ENCODE measurements around the gene LIPC.

Gene LIPC

GRCh38 chr15:58476525-58477162, 44.9 kb downstream of the LIPC start:
- no peak for DNase-seq

- no peak for DNase-seq
These were observed 45.4 kb downstream of the LIPC start for GRCh38 chr15:58477170-58477569.

- DNase-seq = no peak
These were observed 46.2 kb downstream of the LIPC start for GRCh38 chr15:58478035-58478434.

DNA sequence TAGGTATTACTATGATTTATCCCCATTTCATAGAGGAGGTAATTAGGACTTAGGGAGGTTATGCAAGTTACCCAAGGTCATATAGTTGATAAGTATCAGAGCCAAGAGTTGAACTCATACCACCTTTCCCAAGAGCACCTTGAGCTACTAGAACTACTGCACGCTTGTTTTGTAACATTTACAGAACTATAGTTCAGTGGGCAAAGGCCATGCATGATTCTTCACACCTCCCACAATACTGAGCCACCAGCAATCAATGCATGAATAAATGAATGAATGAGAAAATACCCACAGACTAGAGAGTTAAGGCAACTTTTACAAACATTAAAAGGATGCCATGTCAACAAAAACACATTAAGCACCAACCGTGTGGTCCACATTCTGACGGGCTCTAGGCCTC, 46.8 kb downstream of the LIPC start:
- DNase-seq = no peak

DNA sequence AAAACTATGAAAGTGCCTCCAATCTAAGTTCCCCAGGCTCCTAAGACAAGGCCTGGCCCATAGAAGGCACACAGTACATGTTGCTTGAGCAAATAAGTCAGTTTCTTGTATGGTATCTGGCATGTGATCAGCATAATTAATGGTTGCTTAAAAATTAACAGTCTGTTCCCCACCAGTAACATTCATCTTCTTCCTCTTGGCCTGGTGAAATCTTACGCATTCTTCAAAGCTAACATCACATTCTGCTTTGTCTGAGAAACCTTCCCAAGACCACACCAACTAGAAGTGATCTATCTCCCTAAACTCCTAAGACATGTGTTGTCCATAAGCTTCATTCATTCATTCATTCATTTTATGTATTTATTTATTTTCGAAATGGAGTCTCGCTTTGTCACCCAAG, 48.1 kb downstream of the LIPC start:
- no peak for DNase-seq

- DNase-seq = no peak
These were observed 51.6 kb downstream of the LIPC start for GRCh38 chr15:58483376-58483775.

DNA sequence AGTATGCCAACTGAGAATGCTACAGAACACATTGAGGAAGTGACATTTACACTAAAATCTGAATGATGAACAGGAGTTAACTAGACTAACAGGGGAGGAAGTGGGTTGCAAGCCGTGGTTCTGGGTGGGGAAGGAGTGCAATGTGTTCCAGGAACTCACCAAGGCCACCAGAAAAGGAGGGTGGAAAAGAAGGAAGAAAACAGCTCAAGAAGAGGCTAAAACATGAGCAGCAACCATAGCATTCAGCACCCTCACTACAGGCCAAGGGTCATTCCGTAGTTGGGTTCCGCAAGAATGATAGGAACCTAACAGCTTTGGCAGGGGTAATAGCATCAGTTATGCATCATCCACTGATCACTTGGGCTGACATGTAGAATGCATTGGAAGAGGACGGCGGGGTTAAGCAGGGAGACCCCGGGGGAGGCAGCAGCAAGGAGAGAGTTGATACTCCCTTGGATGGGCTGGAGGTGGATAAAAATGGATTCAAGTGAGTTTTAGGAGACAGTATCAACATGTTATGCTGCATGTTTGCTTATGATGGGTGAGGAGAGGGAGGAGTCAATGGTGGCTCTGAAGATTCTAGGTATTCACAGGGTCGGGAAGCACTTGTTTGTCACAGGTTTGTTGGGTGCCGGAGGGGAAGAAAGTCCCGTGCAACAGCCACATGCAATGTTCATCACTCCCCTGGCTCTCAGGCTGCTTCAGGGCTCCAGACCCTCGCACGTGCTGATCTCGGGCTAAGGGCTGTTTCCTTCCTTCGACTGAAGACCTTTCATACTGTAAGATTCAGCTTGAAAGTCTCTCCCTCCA, 53.2 kb downstream of the LIPC start:
- DNase-seq = no peak

DNA sequence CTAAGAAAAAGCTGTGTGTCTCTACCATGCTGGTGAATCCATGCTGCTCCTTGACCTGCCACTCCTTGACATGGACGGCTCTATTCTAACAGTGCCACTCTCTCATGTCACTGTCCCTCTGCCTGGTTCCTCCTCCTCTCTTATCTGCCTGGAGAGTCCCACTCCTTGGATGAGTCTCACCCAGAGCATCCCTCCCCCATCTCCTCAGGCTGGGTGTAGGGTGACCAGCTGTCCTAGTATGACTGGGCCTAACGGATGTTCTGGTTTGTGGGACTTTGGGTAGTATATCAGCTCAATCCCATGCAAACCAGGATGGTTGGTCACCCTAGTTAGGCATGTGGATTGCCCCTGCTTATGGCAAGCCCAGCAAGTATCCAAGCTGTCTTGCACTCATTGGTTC, 54.3 kb downstream of the LIPC start:
- DNase-seq = no peak

GRCh38 chr15:58486564-58486963, 54.8 kb downstream of the LIPC start:
- DNase-seq = no peak

DNA sequence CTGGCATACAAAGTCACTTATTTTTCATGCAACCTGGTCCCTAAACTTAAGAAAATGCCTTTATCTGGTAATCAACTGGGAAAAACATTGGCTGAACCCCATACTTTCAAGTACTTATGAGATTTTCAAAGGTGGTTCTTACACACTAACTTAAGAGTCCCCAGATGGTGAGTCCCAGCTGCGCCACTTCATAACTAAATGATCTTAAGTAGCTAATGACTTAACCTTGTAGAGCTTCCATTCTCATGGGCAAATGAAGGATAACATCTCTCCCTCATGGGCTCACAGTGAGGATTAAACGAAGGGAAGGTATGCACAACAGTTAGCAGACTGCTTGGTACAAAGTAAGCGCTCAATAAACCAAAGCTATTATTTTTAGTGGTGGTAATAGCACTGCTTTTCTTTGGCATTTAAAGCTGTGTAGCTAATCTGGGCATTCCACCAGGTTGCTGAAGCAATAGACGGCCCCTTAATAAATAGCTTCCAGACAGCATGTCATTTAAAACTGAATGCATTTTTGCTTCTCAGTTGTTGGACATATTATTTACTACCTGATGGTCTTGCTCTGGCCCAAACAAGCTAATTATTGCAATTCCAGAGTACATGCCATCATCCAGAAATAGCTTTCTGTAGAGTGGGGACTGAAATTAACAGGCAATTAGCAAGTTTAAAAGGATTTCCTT, 55.4 kb downstream of the LIPC start:
- no peak for DNase-seq

GRCh38 chr15:58487724-58488120, 55.9 kb downstream of the LIPC start:
- no peak for DNase-seq

GRCh38 chr15:58489289-58490085, 57.7 kb downstream of the LIPC start:
- no peak for DNase-seq

DNA sequence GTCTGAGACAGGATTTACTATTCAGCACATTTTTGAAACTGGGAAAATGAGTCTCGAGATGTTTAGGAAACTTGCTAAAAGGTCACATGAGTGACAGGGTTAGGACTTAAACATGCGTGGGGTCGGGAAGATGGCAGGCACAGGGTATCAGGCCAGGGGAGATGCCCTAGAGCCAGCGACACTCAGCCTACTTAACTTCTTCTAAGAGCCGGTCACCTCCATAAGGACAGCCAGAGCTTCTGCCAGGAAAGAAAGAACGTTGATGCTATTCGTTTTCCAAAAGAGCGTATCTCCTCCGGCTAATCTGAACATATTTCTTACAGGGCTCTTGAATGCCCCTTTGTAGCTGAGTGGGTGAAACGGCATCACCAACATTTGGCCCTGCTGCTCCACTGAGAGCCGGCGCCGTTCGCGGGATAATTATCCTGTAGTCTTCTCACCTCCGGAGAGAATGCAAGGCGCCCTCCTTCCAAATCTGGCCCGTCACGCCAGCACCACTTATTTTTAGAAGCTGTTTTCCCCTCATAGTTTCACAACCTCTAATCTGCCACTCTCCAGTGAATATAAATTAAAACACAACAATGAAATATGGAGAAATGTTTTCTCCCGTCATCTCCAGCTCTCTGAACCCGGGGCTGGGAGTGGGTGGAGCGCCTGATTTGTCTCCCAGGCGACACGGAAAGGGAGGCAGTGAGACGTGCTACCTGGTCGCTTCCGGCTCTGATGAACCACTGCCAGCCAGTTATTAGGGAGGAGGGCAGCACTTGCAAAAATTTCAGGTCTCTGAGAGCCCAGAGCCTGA, 58.5 kb downstream of the LIPC start:
- no peak for DNase-seq

- no peak for DNase-seq
These were observed 59.2 kb downstream of the LIPC start for GRCh38 chr15:58490888-58491473.

GRCh38 chr15:58491499-58492202, 59.9 kb downstream of the LIPC start:
- DNase-seq = no peak

- no peak for DNase-seq
These were observed 61.0 kb downstream of the LIPC start for GRCh38 chr15:58492661-58493397.

DNA sequence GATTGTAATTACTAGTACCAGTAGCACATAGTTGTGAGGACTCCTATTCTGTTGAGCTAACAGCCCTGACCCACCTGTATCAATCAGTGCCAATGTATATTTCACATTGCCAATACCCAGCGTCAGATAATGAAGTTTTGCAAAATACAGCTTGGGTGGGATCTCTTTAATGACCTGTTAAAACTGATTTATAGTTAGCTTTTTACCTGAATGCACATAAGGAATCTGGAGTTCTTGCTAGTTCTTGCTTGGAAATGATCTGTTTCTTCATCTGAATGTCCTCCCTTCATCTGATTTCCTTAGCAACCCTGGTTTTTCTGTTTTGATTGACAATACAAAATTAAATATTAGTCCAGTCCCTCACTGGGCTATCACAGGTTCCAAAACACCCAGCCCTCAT, 62.8 kb downstream of the LIPC start:
- DNase-seq = no peak

DNA sequence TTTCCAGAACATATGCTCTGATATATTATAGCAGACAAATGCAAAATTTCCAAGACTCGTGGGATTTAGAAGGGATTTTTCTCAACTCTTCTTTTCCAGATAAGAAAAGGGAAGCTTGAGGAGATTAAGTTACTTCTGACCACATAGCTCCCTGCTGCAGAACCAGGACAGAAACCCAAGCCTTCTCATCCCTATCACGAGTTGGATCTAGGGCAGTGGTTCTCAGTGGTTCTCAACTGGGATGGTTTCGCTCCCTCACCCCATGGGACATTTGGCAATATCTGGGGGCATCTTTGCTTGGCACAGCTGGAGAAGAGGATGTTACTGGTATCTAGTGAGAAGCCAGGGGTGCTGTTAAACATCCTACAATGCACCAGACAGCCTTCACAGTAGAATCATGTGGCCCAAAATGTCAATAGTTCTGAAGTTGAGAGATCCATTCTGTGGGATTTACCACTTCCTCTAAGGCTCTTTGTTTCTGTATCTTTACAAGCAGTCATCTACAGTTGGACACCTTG, 64.2 kb downstream of the LIPC start:
- no peak for DNase-seq

DNA sequence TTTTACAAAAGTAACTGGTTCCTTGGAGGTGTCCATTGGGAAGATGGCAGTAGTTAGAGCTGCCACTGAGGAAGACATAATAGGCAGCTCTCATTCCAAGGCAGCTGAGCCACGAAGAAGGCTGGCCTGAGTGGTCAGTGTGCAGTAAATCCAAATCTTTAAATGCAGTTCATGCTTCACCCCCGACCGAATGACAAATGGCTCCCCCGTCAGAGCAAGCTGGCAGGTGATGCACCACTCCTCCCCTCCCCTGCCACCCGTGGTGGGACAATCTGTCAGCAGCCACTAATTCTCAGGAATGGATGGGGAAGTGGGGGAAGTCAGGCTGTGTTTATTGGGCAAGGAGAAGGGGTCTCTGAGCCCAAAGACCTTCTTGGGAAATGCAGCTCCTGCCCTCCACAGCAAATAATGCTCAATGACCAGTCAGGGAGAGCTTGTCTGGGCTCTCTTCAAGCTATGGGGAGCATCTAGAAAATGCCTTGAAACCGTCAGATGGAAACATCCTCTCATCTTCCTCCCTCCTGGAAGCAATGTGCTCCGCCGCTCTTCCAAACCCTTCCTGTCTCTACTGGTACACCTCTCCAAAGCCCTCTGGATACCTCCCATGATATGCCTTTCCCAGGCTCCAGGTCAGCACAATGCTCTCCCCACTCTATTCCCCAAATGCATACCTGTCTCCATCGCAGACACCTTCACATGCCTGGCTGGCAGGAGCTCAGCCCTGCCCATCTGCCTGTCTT, 65.4 kb downstream of the LIPC start:
- no peak for DNase-seq

All from midbrain (tissue), 1 donor.